GM06990 (cell line): ENCODE measurements around the gene DCLK2.

Source experiments
- DNase-seq: peaks from one replicate; pipeline ENCODE4 v3.0.0-alpha.2; 2011; ENCODE audit not compliant: insufficient read length; ENCODE audit errors: extremely low read depth
- H3K27me3 ChIP-seq: replicated peaks from 2 replicates; pipeline ENCODE4 v1.6.0; 2011; ENCODE audit warnings: low read length; ENCODE audit not compliant: control insufficient read depth, insufficient read depth
- H3K36me3 ChIP-seq: 2 replicates; pipeline ENCODE4 v1.5.1; 2011; ENCODE audit warnings: low read length; ENCODE audit not compliant: control insufficient read depth, insufficient read depth
- H3K4me3 ChIP-seq: replicated peaks from 2 replicates; pipeline ENCODE4 v1.5.1; 2011; ENCODE audit warnings: low read depth, mild to moderate bottlenecking, control low read depth, low read length
- CTCF ChIP-seq: IDR thresholded peaks from 2 replicates; pipeline ENCODE4 v1.5.1; 2011; ENCODE audit warnings: low read length, control low read depth, mild to moderate bottlenecking, inconsistent platforms; ENCODE audit not compliant: insufficient read depth, poor library complexity, severe bottlenecking

Gene DCLK2

GRCh38 chr4:150038335-150039076, 39.7 kb upstream of the DCLK2 start:
- Histone ChIP-seq H3K27me3 (no peaks in the 10 kb centered on the region), H3K36me3 (no peaks in the 10 kb centered on the region), H3K4me3 (no peak overlapping the region)
- DNase-seq: peak; percentile 51
- TF ChIP-seq CTCF: no peak

- no peak overlapping the region for H3K4me3 ChIP-seq
- H3K27me3 ChIP-seq: no peaks in the 10 kb centered on the region
- DNase-seq: no peak
- no peaks in the 10 kb centered on the region for H3K36me3 ChIP-seq
- TF ChIP-seq CTCF: no peak
Measured at GRCh38 chr4:150039274-150040127, 38.7 kb upstream of the DCLK2 start.

GRCh38 chr4:150044517-150044916, 33.7 kb upstream of the DCLK2 start:
- TF ChIP-seq CTCF: no peak
- no peak for DNase-seq

GRCh38 chr4:150045410-150045809, 32.8 kb upstream of the DCLK2 start:
- no peak for DNase-seq
- Histone ChIP-seq H3K4me3 (no peak overlapping the region), H3K36me3 (no peaks in the 10 kb centered on the region), H3K27me3 (no peaks in the 10 kb centered on the region; the same call in 1 of the 2 replicates)
- no peak for TF ChIP-seq CTCF

More at GRCh38 chr4:150044517-150044916, 33.7 kb upstream of the DCLK2 start:
- Histone ChIP-seq H3K36me3 (no peaks in the 10 kb centered on the region), H3K4me3 (no peak overlapping the region), H3K27me3 (no peaks in the 10 kb centered on the region; the same call in 1 of the 2 replicates)

GRCh38 chr4:150046728-150047217, 31.5 kb upstream of the DCLK2 start:
- Histone ChIP-seq H3K27me3 (no peaks in the 10 kb centered on the region; the same call in 1 of the 2 replicates), H3K36me3 (no peaks in the 10 kb centered on the region), H3K4me3 (no peak overlapping the region)
- no peak for DNase-seq
- no peak for TF ChIP-seq CTCF
